H1 (cell line): ENCODE measurements around the gene ITGAE. TPM values are rescaled to one million over a fixed set of nuclear protein-coding genes. Genes with fewer than 3 reads are reported as not detected.

ENCODE experiments used
- ATF3 ChIP-seq: IDR thresholded peaks from 2 replicates; pipeline ENCODE4 v1.6.1; 2011; ENCODE audit warnings: low read depth, mild to moderate bottlenecking, low read length; ENCODE audit not compliant: insufficient read depth
- CBX8 ChIP-seq: fragments of 300-800, 300-1000 bp; sonication (generic); IDR thresholded peaks from 2 replicates; pipeline ENCODE4 v1.7.1; 2016; ENCODE audit warnings: low read depth, low read length, borderline replicate concordance
- CHD7 ChIP-seq: fragments of 300-600 bp; sonication (generic); IDR thresholded peaks from 2 replicates; pipeline ENCODE4 v1.7.1; 2012; ENCODE audit warnings: low read length, moderate library complexity, mild to moderate bottlenecking, inconsistent platforms; ENCODE audit not compliant: insufficient replicate concordance
- YY1 ChIP-seq: IDR thresholded peaks from 2 replicates; pipeline ENCODE4 v1.6.1; 2011; ENCODE audit warnings: low read depth, mild to moderate bottlenecking, low read length
- polyA plus RNA-seq, 7 experiments: library from polyadenylated mRNA; depleted of rRNA in 3 of 7; stranded (reverse) in 5 of 7; unstranded in 2 of 7; fragments of >200 nt in 5 of 7; fragments of 200-250 nt in 2 of 7; gene quantifications; 1 replicate in 5 of 7; 2 replicates in 1 of 7; 4 replicates in 1 of 7; pipeline versions ENCODE4 v1.2.1 to v1.2.3, GENCODE V29; 2011 to 2013; ENCODE audit warnings: missing spikeins in 2 of 7, mixed read lengths in 2 of 7
- total RNA-seq: library from RNA; stranded (reverse); fragmentation: NEBNext Ultra II Directional; extraction: Animal tissue kit (Norgen Biotek cat#: 25700); gene quantifications from 2 replicates; pipeline ENCODE4 v1.2.1, GENCODE V29; 2021

ITGAE gene
- total and polyA plus RNA-seq, 2 of the 8 experiments (the other 6 are each of a cell fraction or from before 2014, with no cell fraction given): 23.2 to 43.1 TPM

- no peak for TF ChIP-seq CHD7
- TF ChIP-seq YY1: no peak
- TF ChIP-seq ATF3: no peak
- no peak for TF ChIP-seq CBX8
These were observed 68.8 kb downstream of the ITGAE start (continued) for GRCh38 chr17:3732210-3732621.
